ENCODE results near the gene CHRNB2.

- TF ChIP-seq EZH2phosphoT487 (IDR thresholded peaks at IDR 0.05), result no peak
- TF ChIP-seq CTCF (IDR thresholded peaks at IDR 0.05), result no peak
Measured at GRCh38 chr1:154572468-154573167, 5.0 kb downstream of the CHRNB2 start.

Measured in neural progenitor cell (in vitro differentiated cells).